ENCODE results near the gene FCAMR. TPM values are rescaled to one million over a fixed set of nuclear protein-coding genes. Genes with fewer than 3 reads are reported as not detected.

FCAMR gene
- polyA plus RNA-seq, 6 donors from 2014 or later, result not detected

GRCh38 chr1:206961668-206962067 lies 8.6 kb downstream of the FCAMR start:
- Mint-ChIP-seq H3K27ac (no peak overlapping the region), H3K4me1 (peaks cover 6 to 7% (median 6%) of the 10 kb centered on the region in 3 donors), H3K4me3 (no peak overlapping the region), H3K27me3 (no peaks in the 10 kb centered on the region), H3K36me3 (no peaks in the 10 kb centered on the region), H3K9me3 (no peaks in the 10 kb centered on the region)
- ATAC-seq (ENCODE audit: low read depth in 2 of 2), result no peak
- DNase-seq, result no peak

DNA sequence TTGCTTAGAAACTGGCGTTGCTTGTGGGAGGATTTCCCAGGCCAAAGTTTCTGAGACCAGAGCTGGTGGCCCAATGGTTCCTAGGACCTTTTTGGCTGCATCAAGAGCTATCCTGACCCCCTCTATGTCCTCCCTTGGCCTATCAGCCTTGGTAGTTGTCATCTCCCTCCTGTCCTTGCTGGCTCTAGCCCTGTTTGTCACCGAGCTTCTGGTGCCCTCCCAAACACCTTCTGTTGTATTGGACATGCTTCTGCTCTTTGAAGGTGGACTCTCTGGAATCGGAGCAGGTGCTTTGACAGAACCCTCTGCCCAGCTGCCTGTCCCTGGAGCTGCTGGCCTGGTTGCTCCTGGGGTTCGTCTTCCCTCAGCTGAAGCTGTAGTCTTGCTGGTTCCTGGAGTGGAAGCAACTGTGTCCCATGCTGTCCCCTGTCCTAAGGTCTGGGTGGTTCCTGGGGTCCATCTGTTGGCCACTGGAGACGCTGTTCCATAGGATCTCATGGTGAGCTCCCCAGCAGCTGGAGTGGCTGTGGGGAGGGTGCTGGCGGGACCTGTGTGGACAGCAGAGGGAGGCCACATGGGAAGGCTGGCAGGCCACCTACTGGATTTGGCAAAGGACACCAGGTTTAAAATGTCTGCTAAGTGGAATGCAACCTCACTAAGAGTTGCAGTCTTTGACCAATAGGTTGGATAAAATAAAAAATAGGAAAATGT lies 9.4 kb downstream of the FCAMR start:
- ATAC-seq (ENCODE audit: low read depth in 2 of 2), result no peak
- peaks cover 6 to 7% (median 6%) of the 10 kb centered on the region in 3 donors for H3K4me1 Mint-ChIP-seq
- no peaks in the 10 kb centered on the region for H3K36me3 Mint-ChIP-seq
- H3K4me3 Mint-ChIP-seq, result no peak overlapping the region
- H3K27ac Mint-ChIP-seq, result peak overlapping the region in 1 of 6 donors; percentile 22
- H3K9me3 Mint-ChIP-seq, result no peaks in the 10 kb centered on the region
- DNase-seq, result no peak
- peaks cover 0 to 4% (median 0%) of the 10 kb centered on the region in 3 donors for H3K27me3 Mint-ChIP-seq

DNA sequence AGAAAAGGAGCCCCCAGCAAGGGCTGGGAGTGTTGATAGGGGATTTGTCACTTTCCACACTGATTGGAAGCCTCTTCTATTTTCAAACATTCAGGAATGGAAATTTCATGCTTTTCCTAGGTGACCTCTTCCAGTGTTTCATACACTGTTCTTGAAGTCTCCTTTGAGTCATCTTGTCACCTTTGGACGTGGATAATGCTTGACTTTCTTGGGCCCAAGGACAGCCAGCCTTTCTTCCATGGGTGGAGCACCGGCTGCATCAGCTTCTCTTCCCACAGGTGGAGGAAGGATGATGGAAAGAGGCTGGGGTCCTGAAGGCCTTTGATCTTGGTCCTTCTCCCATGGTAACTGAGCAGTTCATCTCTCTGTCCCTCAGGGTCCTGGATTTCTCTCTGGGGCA lies 12.1 kb downstream of the FCAMR start:
- Mint-ChIP-seq H3K36me3 (no peaks in the 10 kb centered on the region), H3K9me3 (no peaks in the 10 kb centered on the region), H3K27ac (no peak overlapping the region), H3K4me3 (no peak overlapping the region), H3K4me1 (peaks cover 6 to 13% (median 11%) of the 10 kb centered on the region in 3 donors), H3K27me3 (peaks cover 0 to 8% (median 0%) of the 10 kb centered on the region in 3 donors)
- DNase-seq (no peak), ATAC-seq (ENCODE audit: low read depth in 2 of 2) (no peak)

DNA sequence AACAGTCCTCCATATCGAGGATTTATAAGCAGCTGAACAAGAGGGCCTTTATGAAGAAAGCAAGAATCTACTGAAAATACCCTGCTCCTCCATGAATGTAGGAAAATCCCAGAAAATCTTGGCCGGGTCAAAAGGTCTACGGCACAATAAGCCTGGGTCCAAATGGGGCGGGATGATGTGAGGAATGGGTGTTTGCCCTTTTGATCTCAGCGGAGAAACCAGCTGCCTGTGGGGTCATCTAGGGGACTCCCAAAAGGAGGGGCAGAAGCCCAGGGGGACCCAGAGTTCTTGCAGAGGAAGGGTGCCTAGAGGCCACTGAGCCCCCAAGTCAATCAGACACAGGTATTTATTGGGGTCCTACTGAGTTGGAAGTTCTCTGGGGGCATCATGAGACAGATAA lies 12.6 kb downstream of the FCAMR start:
- Mint-ChIP-seq H3K4me3 (peak overlapping the region in 1 of 8 donors; percentile 72), H3K36me3 (no peaks in the 10 kb centered on the region), H3K27ac (peak overlapping the region in 1 of 6 donors; percentile 33), H3K9me3 (no peaks in the 10 kb centered on the region), H3K4me1 (peaks cover 6 to 13% (median 8%) of the 10 kb centered on the region in 3 donors), H3K27me3 (peaks cover 0 to 8% (median 0%) of the 10 kb centered on the region in 3 donors)
- ATAC-seq (ENCODE audit: low read depth in 2 of 2) (no peak), DNase-seq (no peak)

DNA sequence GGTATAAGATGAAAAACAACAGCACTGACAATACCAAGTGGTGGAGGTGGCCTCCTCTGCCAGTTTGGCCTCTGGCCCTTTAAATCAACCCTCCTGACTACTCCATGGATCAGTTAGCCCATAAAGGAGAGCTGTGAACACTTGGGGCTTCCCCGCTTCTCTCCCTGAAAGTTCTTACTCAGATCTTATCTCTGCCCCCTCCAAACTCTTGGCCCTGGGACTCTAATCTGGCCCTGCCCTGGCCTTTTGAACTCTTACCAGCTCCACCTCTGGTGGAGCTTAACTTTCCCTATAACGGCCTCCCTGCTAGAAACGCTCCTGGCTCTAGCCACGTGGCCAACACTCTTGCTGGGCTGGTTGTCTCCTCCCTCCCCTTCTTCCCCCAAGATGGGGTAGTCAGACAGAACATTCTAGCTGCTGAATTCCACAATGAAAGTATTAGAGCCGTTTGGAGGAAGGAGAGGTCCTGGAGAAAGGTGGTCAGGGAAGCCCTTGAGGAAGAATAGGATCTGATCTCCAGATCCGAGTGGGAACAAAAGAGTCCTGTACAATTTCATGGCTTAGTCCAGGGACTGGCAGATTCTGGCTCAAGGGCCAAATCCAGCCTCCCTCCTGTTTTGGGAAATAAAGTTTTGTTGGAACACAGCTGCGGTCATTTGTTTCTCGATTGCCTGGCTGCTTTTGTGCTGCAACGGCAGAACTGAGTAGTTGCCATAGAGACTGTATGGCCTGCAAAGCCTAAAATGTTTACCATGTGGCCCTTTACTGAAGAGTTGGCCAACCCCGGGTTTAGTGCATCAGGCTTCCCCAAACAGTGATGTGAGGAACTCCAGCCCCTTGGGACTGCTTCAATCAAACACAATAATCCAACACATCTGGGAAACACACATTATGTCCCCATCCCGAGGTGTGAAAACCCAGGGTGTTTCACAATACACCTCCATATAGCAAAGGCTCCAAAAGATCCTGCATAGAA lies 14.5 kb downstream of the FCAMR start:
- Mint-ChIP-seq H3K27me3 (peaks cover 0 to 11% (median 0%) of the 10 kb centered on the region in 3 donors), H3K36me3 (no peaks in the 10 kb centered on the region), H3K9me3 (no peaks in the 10 kb centered on the region), H3K27ac (peak overlapping the region in 2 of 6 donors; percentile 49 to 53), H3K4me3 (no peak overlapping the region), H3K4me1 (peaks cover 15 to 16% (median 15%) of the 10 kb centered on the region in 3 donors)
- DNase-seq (no peak), ATAC-seq (ENCODE audit: low read depth in 2 of 2) (no peak)

DNA sequence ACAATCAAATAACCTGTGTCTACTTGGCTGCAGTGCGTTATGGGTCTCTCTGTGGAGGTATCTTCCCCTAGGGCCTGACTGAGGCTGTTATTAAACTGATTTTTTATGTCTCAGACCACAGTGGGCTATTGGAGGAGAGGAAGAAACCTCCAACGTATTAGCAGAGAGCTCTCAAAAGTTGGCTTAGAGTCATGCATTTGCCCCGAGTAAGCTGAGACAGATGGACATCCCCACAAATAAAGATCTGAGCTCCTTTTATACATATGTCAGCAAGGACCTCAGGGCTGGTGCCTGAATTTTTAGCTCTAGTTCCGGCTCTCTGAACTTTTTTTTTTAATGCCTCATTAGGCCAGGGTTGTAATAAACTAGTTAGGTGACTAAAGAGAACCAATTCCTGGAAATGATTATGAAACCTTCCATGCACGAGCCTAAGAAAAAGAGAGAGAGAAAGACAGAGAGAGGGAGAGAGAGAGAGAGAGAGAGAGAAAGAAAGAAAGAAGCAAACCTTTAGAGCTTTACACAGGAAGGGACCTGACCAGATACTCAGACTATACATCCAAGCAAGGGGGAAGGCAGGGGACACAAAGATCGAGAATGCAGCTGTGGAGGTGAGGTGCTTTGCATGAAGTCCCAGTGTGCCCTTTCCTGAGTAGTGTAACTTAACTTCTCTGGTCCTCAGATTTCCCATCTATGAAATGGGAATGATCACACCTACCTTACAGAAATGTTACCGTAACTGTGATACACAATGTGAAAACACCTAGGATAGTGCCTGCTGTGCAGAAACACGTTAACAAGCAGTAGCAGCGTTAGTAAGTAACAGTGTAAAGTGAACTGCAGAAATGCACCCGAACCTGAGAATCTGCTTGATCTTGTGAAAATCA lies 15.6 kb downstream of the FCAMR start:
- Mint-ChIP-seq H3K27me3 (peaks cover 0 to 12% (median 0%) of the 10 kb centered on the region in 3 donors), H3K4me3 (no peak overlapping the region), H3K27ac (peak overlapping the region in 1 of 6 donors; percentile 58), H3K4me1 (peaks cover 15 to 16% (median 15%) of the 10 kb centered on the region in 3 donors), H3K36me3 (no peaks in the 10 kb centered on the region), H3K9me3 (peaks cover 0 to 5% (median 0%) of the 10 kb centered on the region in 7 donors)
- no peak for DNase-seq
- ATAC-seq (ENCODE audit: low read depth in 2 of 2), result no peak

GRCh38 chr1:206953626-206954025 lies 16.6 kb downstream of the FCAMR start:
- H3K4me1 Mint-ChIP-seq, result peaks cover 16 to 23% (median 23%) of the 10 kb centered on the region in 3 donors
- no peak for DNase-seq
- ATAC-seq (ENCODE audit: low read depth in 2 of 2), result no peak
- H3K27ac Mint-ChIP-seq, result no peak overlapping the region
- peaks cover 0 to 16% (median 0%) of the 10 kb centered on the region in 3 donors for H3K27me3 Mint-ChIP-seq
- H3K4me3 Mint-ChIP-seq, result no peak overlapping the region
- peaks cover 0 to 7% (median 0%) of the 10 kb centered on the region in 7 donors for H3K9me3 Mint-ChIP-seq
- no peaks in the 10 kb centered on the region for H3K36me3 Mint-ChIP-seq

DNA sequence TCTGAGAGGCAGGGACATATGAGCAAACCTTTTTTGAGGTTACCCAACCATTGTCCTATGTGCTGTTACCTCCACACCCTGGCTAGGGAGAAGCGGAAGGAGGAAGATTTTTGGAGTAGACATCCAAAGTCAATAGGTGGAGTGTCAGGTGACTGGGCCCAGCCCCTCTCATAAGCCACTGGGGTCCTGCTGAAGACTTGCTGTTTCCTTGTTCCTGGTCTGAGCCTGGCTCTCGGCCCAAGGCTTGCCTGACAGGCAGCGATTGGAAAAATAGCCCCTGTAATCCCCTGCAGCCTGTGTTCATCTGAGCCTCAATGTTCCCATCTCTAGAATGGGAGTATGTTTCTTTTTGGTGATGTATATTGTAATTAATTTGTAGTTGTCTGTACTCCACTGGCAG lies 17.1 kb downstream of the FCAMR start:
- Mint-ChIP-seq H3K27ac (no peak overlapping the region), H3K4me1 (peaks cover 16 to 23% (median 23%) of the 10 kb centered on the region in 3 donors), H3K27me3 (peaks cover 0 to 16% (median 0%) of the 10 kb centered on the region in 3 donors), H3K4me3 (no peak overlapping the region), H3K9me3 (peaks cover 0 to 7% (median 0%) of the 10 kb centered on the region in 7 donors), H3K36me3 (no peaks in the 10 kb centered on the region)
- ATAC-seq (ENCODE audit: low read depth in 2 of 2), result no peak
- DNase-seq, result no peak

DNA sequence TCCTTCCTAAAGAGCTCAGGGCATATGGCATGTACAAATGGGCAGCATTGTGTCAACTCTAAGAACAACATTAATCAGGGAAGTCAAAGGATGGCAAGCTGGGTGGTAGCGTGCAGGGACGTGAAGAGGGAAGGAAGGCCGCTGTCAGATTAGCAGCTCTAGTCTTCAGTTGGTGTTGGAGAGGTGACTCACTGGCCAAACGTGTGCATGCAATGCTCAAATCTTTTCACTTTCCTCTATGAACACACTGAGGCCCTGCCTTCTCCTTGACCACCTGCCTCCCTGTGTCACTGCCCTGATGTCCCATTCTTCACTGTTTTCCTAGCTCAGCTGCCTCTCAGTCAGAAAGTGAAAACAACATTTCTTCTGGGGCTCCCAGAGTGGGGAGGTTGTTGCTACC lies 18.1 kb downstream of the FCAMR start:
- H3K4me1 Mint-ChIP-seq, result peaks cover 17 to 23% (median 23%) of the 10 kb centered on the region in 3 donors
- no peak for ATAC-seq (ENCODE audit: low read depth in 2 of 2)
- H3K27ac Mint-ChIP-seq, result peak overlapping the region in 2 of 6 donors; percentile 39 to 86
- H3K9me3 Mint-ChIP-seq, result peaks cover 0 to 7% (median 0%) of the 10 kb centered on the region in 7 donors
- no peak for DNase-seq
- H3K36me3 Mint-ChIP-seq, result no peaks in the 10 kb centered on the region
- H3K27me3 Mint-ChIP-seq, result peaks cover under 1 to 16% (median under 1%) of the 10 kb centered on the region in 3 donors
- no peak overlapping the region for H3K4me3 Mint-ChIP-seq

- Mint-ChIP-seq H3K9me3 (peaks cover 0 to 7% (median 0%) of the 10 kb centered on the region in 7 donors), H3K27ac (peak overlapping the region in 1 of 6 donors; percentile 39), H3K4me3 (peak overlapping the region in 1 of 8 donors; percentile 35), H3K4me1 (peaks cover 23% of the 10 kb centered on the region in 3 donors), H3K27me3 (peaks cover 7 to 17% (median 7%) of the 10 kb centered on the region in 3 donors), H3K36me3 (no peaks in the 10 kb centered on the region)
- ATAC-seq (ENCODE audit: low read depth in 2 of 2), result peak in 1 of 2 donors; percentile 28
- DNase-seq, result no peak
Observed at GRCh38 chr1:206951318-206952100, 18.8 kb downstream of the FCAMR start.

DNA sequence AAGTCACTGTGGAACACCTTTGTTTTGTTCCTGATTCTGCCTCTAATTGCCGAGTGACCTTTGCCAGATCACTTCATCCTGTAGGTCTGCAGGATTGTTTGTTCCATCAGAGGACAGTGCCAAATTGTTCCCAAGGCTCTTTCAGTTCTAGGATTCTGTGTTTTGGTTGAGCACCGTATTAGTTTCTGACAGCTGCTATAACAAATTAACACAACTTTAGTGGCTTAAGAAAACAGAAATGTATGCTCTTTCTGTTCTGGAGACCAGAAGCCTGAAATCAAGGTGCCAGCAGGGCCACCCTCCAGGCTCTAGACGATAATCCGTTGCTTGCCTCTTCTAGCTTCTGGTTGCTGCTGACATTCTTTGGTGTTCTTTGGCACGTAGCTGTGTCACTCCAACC lies 20.6 kb downstream of the FCAMR start:
- no peak overlapping the region for H3K4me3 Mint-ChIP-seq
- H3K36me3 Mint-ChIP-seq, result no peaks in the 10 kb centered on the region
- H3K9me3 Mint-ChIP-seq, result peaks cover 0 to 7% (median 0%) of the 10 kb centered on the region in 7 donors
- ATAC-seq (ENCODE audit: low read depth in 2 of 2) (no peak), DNase-seq (no peak)
- peaks cover 13 to 24% (median 17%) of the 10 kb centered on the region in 3 donors for H3K27me3 Mint-ChIP-seq
- H3K27ac Mint-ChIP-seq, result peak overlapping the region in 1 of 6 donors; percentile 37
- H3K4me1 Mint-ChIP-seq, result peaks cover 16 to 23% (median 19%) of the 10 kb centered on the region in 3 donors

- Mint-ChIP-seq H3K4me3 (no peak overlapping the region), H3K27me3 (peaks cover 13 to 24% (median 15%) of the 10 kb centered on the region in 3 donors), H3K36me3 (no peaks in the 10 kb centered on the region), H3K27ac (peak overlapping the region in 2 of 6 donors; percentile 37 to 41), H3K4me1 (peaks cover 16 to 23% (median 19%) of the 10 kb centered on the region in 3 donors), H3K9me3 (peaks cover 0 to 7% (median 0%) of the 10 kb centered on the region in 7 donors)
- no peak for DNase-seq
- ATAC-seq (ENCODE audit: low read depth in 2 of 2), result no peak
Observed at GRCh38 chr1:206949208-206949607, 21.1 kb downstream of the FCAMR start.
